Measurements from ENCODE around the gene HSDL1.

HSDL1 gene

DNA sequence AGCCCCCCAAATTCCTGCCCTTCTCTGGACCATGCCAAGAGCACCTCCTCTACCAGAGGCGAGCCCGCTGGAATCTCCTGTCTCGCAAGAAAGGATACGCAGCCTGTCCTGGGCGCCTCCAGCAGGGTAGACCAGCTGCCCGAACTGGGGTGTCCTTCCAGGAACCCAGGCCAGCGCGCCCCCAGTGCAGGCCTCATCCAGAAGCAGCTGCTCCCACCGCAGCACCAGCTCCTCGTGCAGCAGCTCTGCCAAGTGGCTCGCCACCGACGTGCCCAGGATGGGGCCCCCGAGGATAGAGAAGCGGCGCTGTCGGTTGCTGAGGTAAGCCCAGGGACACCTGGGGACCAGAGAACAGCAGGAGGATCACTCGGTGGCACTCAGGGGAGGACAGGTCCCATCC is 37.1 kb upstream of the HSDL1 start:
- Histone ChIP-seq H3K27me3 (ENCODE audit: insufficient read depth, low read length) (no peaks in the 10 kb centered on the region), H3K4me3 (ENCODE audit: low read length) (no peak overlapping the region), H3K27ac (ENCODE audit: low read length) (no peak overlapping the region), H3K4me1 (ENCODE audit: insufficient read depth, low read length) (no peaks in the 10 kb centered on the region), H3K36me3 (ENCODE audit: insufficient read depth, low read depth, low read length) (peaks cover 69% of the 10 kb centered on the region), H3K9ac (ENCODE audit: low read depth, low read length) (no peak overlapping the region), H3K9me3 (ENCODE audit: insufficient read depth, low read depth, low read length) (no peaks in the 10 kb centered on the region)

- peaks cover 69% of the 10 kb centered on the region for H3K36me3 ChIP-seq (ENCODE audit: insufficient read depth, low read depth, low read length)
- no peak overlapping the region for H3K27ac ChIP-seq (ENCODE audit: low read length)
- H3K9me3 ChIP-seq (ENCODE audit: insufficient read depth, low read depth, low read length) = no peaks in the 10 kb centered on the region
- no peaks in the 10 kb centered on the region for H3K4me1 ChIP-seq (ENCODE audit: insufficient read depth, low read length)
- H3K27me3 ChIP-seq (ENCODE audit: insufficient read depth, low read length) = no peaks in the 10 kb centered on the region
- no peak overlapping the region for H3K4me3 ChIP-seq (ENCODE audit: low read length)
- no peak overlapping the region for H3K9ac ChIP-seq (ENCODE audit: low read depth, low read length)
Observed at GRCh38 chr16:84181144-84181915, 36.4 kb upstream of the HSDL1 start.

DNA sequence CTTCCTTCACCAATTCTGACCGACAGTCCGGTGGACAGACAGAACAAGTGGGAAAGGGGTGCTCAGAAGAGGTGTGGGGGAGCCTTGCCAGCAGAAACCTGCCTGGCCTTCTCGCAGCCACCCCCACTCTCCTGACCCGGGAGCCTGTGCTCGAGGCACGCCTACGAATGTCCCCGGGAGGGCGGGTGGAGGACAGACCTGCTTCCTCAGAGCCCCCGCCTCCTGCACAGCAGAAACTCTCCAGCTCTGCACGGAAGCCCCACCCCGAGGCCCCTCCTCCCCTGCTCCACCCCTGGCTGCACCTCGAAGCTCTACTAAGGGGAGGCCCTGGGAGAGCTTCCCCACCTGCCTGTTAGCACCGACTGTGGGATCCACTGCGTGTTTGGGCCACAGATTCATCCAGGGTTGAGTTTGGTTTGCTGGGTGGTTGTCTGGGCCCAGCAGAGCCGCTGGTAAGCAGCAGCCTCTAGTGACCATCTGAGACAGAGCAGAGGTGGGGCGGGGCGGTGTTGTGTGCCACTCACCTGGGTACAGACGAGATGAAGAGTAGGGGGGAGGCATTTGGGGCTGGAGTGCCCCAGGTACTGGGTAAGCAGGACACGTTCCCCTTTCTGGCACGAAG is 35.7 kb upstream of the HSDL1 start:
- no peaks in the 10 kb centered on the region for H3K9me3 ChIP-seq (ENCODE audit: insufficient read depth, low read depth, low read length)
- no peak overlapping the region for H3K9ac ChIP-seq (ENCODE audit: low read depth, low read length)
- no peak overlapping the region for H3K27ac ChIP-seq (ENCODE audit: low read length)
- H3K4me1 ChIP-seq (ENCODE audit: insufficient read depth, low read length) = no peaks in the 10 kb centered on the region
- H3K27me3 ChIP-seq (ENCODE audit: insufficient read depth, low read length) = no peaks in the 10 kb centered on the region
- no peak overlapping the region for H3K4me3 ChIP-seq (ENCODE audit: low read length)
- peaks cover 69% of the 10 kb centered on the region for H3K36me3 ChIP-seq (ENCODE audit: insufficient read depth, low read depth, low read length)

- Histone ChIP-seq H3K4me3 (ENCODE audit: low read length) (no peak overlapping the region), H3K36me3 (ENCODE audit: insufficient read depth, low read depth, low read length) (peaks cover 68% of the 10 kb centered on the region)
Observed at GRCh38 chr16:84179612-84180320, 34.8 kb upstream of the HSDL1 start.

GRCh38 chr16:84178892-84179611 is 34.1 kb upstream of the HSDL1 start:
- peaks cover 61% of the 10 kb centered on the region for H3K36me3 ChIP-seq (ENCODE audit: insufficient read depth, low read depth, low read length)
- no peak overlapping the region for H3K4me3 ChIP-seq (ENCODE audit: low read length)
- H3K9ac ChIP-seq (ENCODE audit: low read depth, low read length) = no peak overlapping the region

More at GRCh38 chr16:84179612-84180320, 34.8 kb upstream of the HSDL1 start:
- no peak overlapping the region for H3K9ac ChIP-seq (ENCODE audit: low read depth, low read length)
- no peaks in the 10 kb centered on the region for H3K9me3 ChIP-seq (ENCODE audit: insufficient read depth, low read depth, low read length)
- no peaks in the 10 kb centered on the region for H3K4me1 ChIP-seq (ENCODE audit: insufficient read depth, low read length)
- H3K27me3 ChIP-seq (ENCODE audit: insufficient read depth, low read length) = no peaks in the 10 kb centered on the region
- H3K27ac ChIP-seq (ENCODE audit: low read length) = no peak overlapping the region

DNA sequence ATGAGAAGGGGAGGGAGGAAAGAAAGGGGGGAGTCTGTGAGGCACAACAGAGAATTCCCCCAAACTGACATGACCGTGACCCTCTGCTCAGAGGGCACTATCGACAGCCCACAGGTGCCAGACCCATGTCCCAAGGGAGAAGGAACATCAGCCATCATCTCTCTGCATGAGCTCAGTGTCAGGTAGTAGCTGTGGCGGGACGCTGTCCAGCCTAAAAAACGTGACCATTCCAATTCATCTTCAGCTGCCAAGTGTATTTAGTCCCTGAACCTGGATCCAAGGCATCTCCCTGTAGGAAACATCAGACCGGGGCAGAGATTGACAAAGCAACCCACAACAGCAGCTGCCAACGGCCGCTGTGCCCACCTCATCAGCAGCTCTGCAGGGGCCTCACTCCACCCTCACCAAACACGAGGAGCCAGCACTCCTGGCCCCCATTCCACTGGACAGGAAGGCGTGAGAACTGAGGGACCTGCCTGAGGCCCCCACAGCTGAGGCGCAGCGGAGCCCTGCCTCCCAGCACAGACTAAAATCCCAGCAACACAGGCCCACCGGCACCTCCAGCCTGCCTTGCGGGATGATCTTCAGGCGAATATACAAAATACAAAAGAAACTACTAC is 33.3 kb upstream of the HSDL1 start:
- Histone ChIP-seq H3K27ac (ENCODE audit: low read length) (no peak overlapping the region), H3K9ac (ENCODE audit: low read depth, low read length) (no peak overlapping the region), H3K27me3 (ENCODE audit: insufficient read depth, low read length) (no peaks in the 10 kb centered on the region), H3K36me3 (ENCODE audit: insufficient read depth, low read depth, low read length) (peaks cover 53% of the 10 kb centered on the region), H3K4me3 (ENCODE audit: low read length) (no peak overlapping the region), H3K9me3 (ENCODE audit: insufficient read depth, low read depth, low read length) (no peaks in the 10 kb centered on the region), H3K4me1 (ENCODE audit: insufficient read depth, low read length) (no peaks in the 10 kb centered on the region)

More at GRCh38 chr16:84178892-84179611, 34.1 kb upstream of the HSDL1 start:
- H3K4me1 ChIP-seq (ENCODE audit: insufficient read depth, low read length) = no peaks in the 10 kb centered on the region
- no peaks in the 10 kb centered on the region for H3K27me3 ChIP-seq (ENCODE audit: insufficient read depth, low read length)
- H3K9me3 ChIP-seq (ENCODE audit: insufficient read depth, low read depth, low read length) = no peaks in the 10 kb centered on the region
- no peak overlapping the region for H3K27ac ChIP-seq (ENCODE audit: low read length)

GRCh38 chr16:84177741-84178073 is 32.7 kb upstream of the HSDL1 start:
- Histone ChIP-seq H3K4me1 (ENCODE audit: insufficient read depth, low read length) (no peaks in the 10 kb centered on the region), H3K9ac (ENCODE audit: low read depth, low read length) (no peak overlapping the region), H3K36me3 (ENCODE audit: insufficient read depth, low read depth, low read length) (peaks cover 48% of the 10 kb centered on the region), H3K9me3 (ENCODE audit: insufficient read depth, low read depth, low read length) (no peaks in the 10 kb centered on the region), H3K27ac (ENCODE audit: low read length) (no peak overlapping the region), H3K27me3 (ENCODE audit: insufficient read depth, low read length) (no peaks in the 10 kb centered on the region), H3K4me3 (ENCODE audit: low read length) (no peak overlapping the region)

DNA sequence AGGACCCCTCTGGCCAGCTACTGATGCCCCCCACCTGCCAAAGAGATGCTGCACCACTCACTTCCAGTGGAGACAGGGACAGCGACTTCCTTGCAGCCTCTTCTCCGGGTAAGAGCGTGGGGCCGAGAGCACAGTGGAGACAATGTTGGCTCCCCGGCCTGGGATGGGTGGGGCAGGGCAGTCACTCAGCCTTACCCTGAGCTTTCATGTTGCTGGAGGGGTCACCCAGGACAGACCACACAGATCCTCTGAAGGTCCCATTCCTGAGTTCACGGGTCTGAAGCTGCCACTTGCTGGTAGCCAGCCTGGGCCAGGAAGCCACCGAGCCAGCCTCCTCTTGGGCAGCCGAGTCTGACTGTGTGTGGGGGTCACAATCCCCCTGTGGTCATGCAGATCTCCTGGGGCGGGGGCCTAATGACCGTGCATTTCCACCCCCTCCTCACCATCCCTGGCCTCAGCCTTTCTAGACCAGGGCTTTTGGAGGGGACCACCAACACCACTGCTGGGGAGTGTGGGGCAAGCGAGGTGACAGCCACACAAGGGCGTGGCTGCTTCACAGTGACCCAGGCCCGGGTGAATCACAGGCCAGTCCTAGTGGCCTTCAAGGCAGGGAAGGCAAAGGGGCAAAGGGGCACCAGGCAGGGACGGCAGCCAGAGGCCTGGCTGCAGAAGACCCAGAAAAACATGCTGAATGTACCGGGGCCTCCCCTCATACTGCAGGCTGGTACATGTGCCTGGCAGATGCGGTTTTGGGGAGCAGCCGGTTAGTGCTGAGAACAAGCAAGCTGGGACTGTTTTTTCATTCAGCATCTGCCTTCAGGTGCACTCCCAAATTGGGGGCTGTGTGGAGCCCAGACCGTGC is 31.4 kb upstream of the HSDL1 start:
- H3K9me3 ChIP-seq (ENCODE audit: insufficient read depth, low read depth, low read length) = no peaks in the 10 kb centered on the region
- H3K4me1 ChIP-seq (ENCODE audit: insufficient read depth, low read length) = no peaks in the 10 kb centered on the region
- H3K27me3 ChIP-seq (ENCODE audit: insufficient read depth, low read length) = no peaks in the 10 kb centered on the region
- no peak overlapping the region for H3K9ac ChIP-seq (ENCODE audit: low read depth, low read length)
- H3K27ac ChIP-seq (ENCODE audit: low read length) = no peak overlapping the region
- no peak overlapping the region for H3K4me3 ChIP-seq (ENCODE audit: low read length)
- peaks cover 35% of the 10 kb centered on the region for H3K36me3 ChIP-seq (ENCODE audit: insufficient read depth, low read depth, low read length)

DNA sequence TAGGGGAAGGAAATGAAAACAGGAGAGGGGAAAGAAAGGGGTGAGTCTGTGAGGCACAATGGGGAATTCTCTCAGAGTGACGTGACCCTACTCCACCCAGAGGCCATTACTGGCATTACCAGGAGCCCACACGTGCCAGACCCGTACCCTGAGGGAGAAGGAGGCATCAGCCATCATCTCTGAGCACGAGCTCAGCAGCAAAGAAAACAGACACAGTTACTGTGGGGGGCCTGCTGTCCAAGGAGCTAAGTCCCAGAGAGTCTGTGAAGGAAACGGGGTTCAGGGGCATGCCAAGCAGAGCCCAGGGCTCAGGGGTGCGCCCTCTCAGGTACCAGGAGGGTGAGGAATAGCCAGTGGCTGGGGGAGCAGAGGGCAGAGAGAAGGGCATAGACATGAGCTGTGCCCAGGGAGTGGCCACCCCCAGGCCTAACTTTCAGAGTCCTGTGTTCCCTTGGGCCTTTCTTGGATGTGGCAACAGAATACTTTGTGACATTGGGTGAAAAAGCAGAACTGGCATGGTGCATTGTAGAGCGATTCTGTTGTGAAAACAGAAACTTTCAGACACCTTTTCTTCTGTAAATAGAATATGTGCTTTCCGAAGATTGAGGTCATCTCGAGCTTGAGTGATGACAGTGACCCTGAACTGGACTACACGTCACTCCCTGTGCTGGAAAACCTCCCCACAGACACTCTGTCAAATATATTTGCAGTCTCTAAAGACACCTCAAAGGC is 30.5 kb upstream of the HSDL1 start:
- Histone ChIP-seq H3K27ac (ENCODE audit: low read length) (no peak overlapping the region), H3K27me3 (ENCODE audit: insufficient read depth, low read length) (no peaks in the 10 kb centered on the region), H3K36me3 (ENCODE audit: insufficient read depth, low read depth, low read length) (peaks cover 26% of the 10 kb centered on the region), H3K9me3 (ENCODE audit: insufficient read depth, low read depth, low read length) (no peaks in the 10 kb centered on the region), H3K9ac (ENCODE audit: low read depth, low read length) (no peak overlapping the region), H3K4me3 (ENCODE audit: low read length) (no peak overlapping the region), H3K4me1 (ENCODE audit: insufficient read depth, low read length) (no peaks in the 10 kb centered on the region)

DNA sequence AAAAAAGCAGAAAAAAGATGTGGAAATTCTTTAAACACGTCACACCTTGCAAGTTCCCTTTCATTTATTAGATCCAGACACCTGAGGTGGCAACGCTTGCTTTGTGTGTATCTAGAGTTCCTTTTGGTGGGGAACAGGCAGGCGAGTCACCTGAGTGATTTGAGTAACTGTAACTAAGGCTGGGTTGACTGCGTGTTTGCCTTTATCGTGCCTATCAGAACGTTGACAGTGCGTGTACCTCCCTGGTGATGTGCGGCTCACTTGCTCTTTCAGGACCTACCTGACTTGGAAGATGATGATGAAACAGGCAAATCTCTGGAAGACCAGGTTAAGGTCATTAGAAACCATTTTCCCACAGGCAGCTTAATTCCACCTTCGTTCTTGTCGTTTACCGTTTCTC is 29.4 kb upstream of the HSDL1 start:
- H3K9me3 ChIP-seq (ENCODE audit: insufficient read depth, low read depth, low read length) = no peaks in the 10 kb centered on the region
- peaks cover 18% of the 10 kb centered on the region for H3K36me3 ChIP-seq (ENCODE audit: insufficient read depth, low read depth, low read length)
- no peak overlapping the region for H3K27ac ChIP-seq (ENCODE audit: low read length)
- H3K27me3 ChIP-seq (ENCODE audit: insufficient read depth, low read length) = no peaks in the 10 kb centered on the region
- no peaks in the 10 kb centered on the region for H3K4me1 ChIP-seq (ENCODE audit: insufficient read depth, low read length)
- no peak overlapping the region for H3K4me3 ChIP-seq (ENCODE audit: low read length)
- H3K9ac ChIP-seq (ENCODE audit: low read depth, low read length) = no peak overlapping the region

All from iPS-20b (cell line).